ENCODE results near the gene GAA. TPM values are rescaled to one million over a fixed set of nuclear protein-coding genes. Genes with fewer than 3 reads are reported as not detected.

The GAA gene
- total and polyA plus RNA-seq, 2 of the 4 experiments (the other 2 are of a cell fraction) = 2.2 to 14.8 TPM

DNA sequence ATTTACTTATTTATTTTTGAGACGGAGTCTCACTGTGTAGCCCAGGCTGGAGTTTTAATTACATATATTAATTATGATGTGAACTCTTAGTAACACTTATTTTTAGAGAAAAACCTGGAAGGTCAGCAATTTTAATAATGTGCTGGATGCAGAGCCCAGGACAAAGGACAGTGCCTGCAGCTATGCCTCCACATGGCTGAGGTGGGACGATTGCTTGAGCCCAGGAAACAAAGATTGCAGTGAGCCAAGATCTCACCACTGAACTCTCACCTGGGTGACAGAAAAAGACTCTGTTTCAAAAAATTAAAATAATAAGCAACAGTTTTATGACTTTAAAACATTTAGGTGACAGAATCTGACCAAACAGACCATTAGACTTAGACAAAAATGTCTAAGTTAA lies 57.5 kb downstream of the GAA start:
- no peak overlapping the region for H2BK15ac ChIP-seq (ENCODE audit: low read depth, low read length)
- dilution Hi-C loops (cut with HindIII; ENCODE audit: low sequenced_read_pairs, unreplicated experiment) = no loop called here
- no peak overlapping the region for H2AK5ac ChIP-seq (ENCODE audit: low read depth, low read length)
- no peak overlapping the region for H3K56ac ChIP-seq (ENCODE audit: extremely low read depth, insufficient read depth, low read length)
- no peak for TF ChIP-seq CHD1 (IDR thresholded peaks at IDR 0.05; ENCODE audit: low read depth, low read length)
- TF ChIP-seq, protein P1, sequence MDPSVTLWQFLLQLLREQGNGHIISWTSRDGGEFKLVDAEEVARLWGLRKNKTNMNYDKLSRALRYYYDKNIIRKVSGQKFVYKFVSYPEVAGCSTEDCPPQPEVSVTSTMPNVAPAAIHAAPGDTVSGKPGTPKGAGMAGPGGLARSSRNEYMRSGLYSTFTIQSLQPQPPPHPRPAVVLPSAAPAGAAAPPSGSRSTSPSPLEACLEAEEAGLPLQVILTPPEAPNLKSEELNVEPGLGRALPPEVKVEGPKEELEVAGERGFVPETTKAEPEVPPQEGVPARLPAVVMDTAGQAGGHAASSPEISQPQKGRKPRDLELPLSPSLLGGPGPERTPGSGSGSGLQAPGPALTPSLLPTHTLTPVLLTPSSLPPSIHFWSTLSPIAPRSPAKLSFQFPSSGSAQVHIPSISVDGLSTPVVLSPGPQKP (IDR thresholded peaks at IDR 0.05; ENCODE audit: borderline replicate concordance, low read depth, low read length) = no peak
- no peak for TF ChIP-seq USF2 (IDR thresholded peaks at IDR 0.05; ENCODE audit: low read depth, low read length)
- TF ChIP-seq RAD21 (IDR thresholded peaks at IDR 0.05; ENCODE audit: low read length) = no peak
- no peak for TF ChIP-seq MAFK (IDR thresholded peaks at IDR 0.05; ENCODE audit: low read depth, low read length)
- TF ChIP-seq, protein P2, sequence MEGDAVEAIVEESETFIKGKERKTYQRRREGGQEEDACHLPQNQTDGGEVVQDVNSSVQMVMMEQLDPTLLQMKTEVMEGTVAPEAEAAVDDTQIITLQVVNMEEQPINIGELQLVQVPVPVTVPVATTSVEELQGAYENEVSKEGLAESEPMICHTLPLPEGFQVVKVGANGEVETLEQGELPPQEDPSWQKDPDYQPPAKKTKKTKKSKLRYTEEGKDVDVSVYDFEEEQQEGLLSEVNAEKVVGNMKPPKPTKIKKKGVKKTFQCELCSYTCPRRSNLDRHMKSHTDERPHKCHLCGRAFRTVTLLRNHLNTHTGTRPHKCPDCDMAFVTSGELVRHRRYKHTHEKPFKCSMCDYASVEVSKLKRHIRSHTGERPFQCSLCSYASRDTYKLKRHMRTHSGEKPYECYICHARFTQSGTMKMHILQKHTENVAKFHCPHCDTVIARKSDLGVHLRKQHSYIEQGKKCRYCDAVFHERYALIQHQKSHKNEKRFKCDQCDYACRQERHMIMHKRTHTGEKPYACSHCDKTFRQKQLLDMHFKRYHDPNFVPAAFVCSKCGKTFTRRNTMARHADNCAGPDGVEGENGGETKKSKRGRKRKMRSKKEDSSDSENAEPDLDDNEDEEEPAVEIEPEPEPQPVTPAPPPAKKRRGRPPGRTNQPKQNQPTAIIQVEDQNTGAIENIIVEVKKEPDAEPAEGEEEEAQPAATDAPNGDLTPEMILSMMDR (conservative IDR thresholded peaks at IDR 0.05; ENCODE audit: low read depth, low read length) = no peak
- no peak for TF ChIP-seq FOS (IDR thresholded peaks at IDR 0.05; ENCODE audit: low read depth, low read length)
- TF ChIP-seq MAZ (IDR thresholded peaks at IDR 0.05; ENCODE audit: borderline replicate concordance, low read depth, low read length) = no peak
- no peak for TF ChIP-seq POLR2A (IDR thresholded peaks at IDR 0.05; ENCODE audit: low read depth, low read length)
- no peak for TF ChIP-seq CEBPB (IDR thresholded peaks at IDR 0.05; ENCODE audit: low read depth, low read length)
- TF ChIP-seq BHLHE40 (IDR thresholded peaks at IDR 0.05; ENCODE audit: low read depth, low read length) = no peak
- no peak for TF ChIP-seq RCOR1 (IDR thresholded peaks at IDR 0.05; ENCODE audit: insufficient replicate concordance, low read length)
- no peak for TF ChIP-seq MXI1 (IDR thresholded peaks at IDR 0.05; ENCODE audit: borderline replicate concordance, low read depth, low read length)
- TF ChIP-seq NFE2L2 (IDR thresholded peaks at IDR 0.05; ENCODE audit: low read depth, low read length) = no peak
- no peak for ATAC-seq (ENCODE audit: low read depth)
- no peak overlapping the region for H4K91ac ChIP-seq (ENCODE audit: insufficient read depth, low read depth, low read length)
- H3K27ac ChIP-seq (ENCODE audit: insufficient read depth, low read length) = no peak overlapping the region
- no peak overlapping the region for H3K18ac ChIP-seq (ENCODE audit: low read depth, low read length)
- peaks cover 2% of the 10 kb centered on the region; the same call in 1 of the 2 replicates for H3K9me3 ChIP-seq (ENCODE audit: control insufficient read depth, insufficient read depth, low read length)
- peaks cover 11% of the 10 kb centered on the region for H3K27me3 ChIP-seq (ENCODE audit: control insufficient read depth, insufficient read depth, low read length)
- H3K4me1 ChIP-seq (ENCODE audit: control insufficient read depth, insufficient read depth, low read length) = no peaks in the 10 kb centered on the region; the same call in 1 of the 2 replicates
- H3K9ac ChIP-seq (ENCODE audit: low read depth, low read length) = no peak overlapping the region
- H3K4ac ChIP-seq (ENCODE audit: low read depth, low read length) = no peak overlapping the region
- no peak overlapping the region for H2AFZ ChIP-seq (replicated peaks; ENCODE audit: low read length, poor library complexity)
- no TSS peak for BruUV-seq (replicated peaks)
- H3K9me1 ChIP-seq (ENCODE audit: insufficient read depth, low read length) = no peaks in the 10 kb centered on the region
- no peak overlapping the region for H3K23ac ChIP-seq (ENCODE audit: low read depth, low read length)
- no peak overlapping the region for H3K14ac ChIP-seq (replicated peaks; ENCODE audit: low read depth, low read length)
- H3K79me1 ChIP-seq (ENCODE audit: low read depth in 1 of 2, low read length in 2 of 2) = no peaks in the 10 kb centered on the region
- no peak overlapping the region for H3K4me3 ChIP-seq (ENCODE audit: insufficient read depth, low read depth, low read length)
- no peak overlapping the region for H4K5ac ChIP-seq (ENCODE audit: low read depth, low read length)
- H2BK120ac ChIP-seq (ENCODE audit: low read depth, low read length) = no peak overlapping the region
- no peak for DNase-seq
- H4K20me1 ChIP-seq (ENCODE audit: insufficient read depth, low read length) = no peaks in the 10 kb centered on the region
- no CpG with 5 or more reads among the region's 2 CpGs for WGBS, 2 experiments (ENCODE audit: extremely low coverage in 2 of 2, insufficient read length in 1 of 2)
- intact Hi-C loops (cut with micrococcal nuclease) = no loop called here
- ChIA-PET POLR2A (ENCODE audit: unreplicated experiment) (no interaction called here), CTCF (no interaction called here)
- no peak overlapping the region for H4K8ac ChIP-seq (ENCODE audit: low read depth in 2 of 2, low read length in 2 of 2)
- in situ Hi-C loops (cut with MboI; ENCODE audit: low sequenced_read_pairs) = no loop called here
- H2AK9ac ChIP-seq (replicated peaks; ENCODE audit: low read depth, low read length, poor library complexity) = no peak overlapping the region
- no peaks in the 10 kb centered on the region for H3K36me3 ChIP-seq (ENCODE audit: control insufficient read depth, insufficient read depth, low read length)
- H3K4me2 ChIP-seq (ENCODE audit: low read depth, low read length) = no peak overlapping the region
- no peak overlapping the region for H2BK20ac ChIP-seq (ENCODE audit: low read depth, low read length)
- H2BK5ac ChIP-seq (ENCODE audit: low read depth, low read length, poor library complexity, severe bottlenecking) = no peak overlapping the region
